Skin epidermis (tissue), 12 donors: ENCODE measurements around the gene CDH26.
A peak's percentile ranks its signal among the peaks of the same experiment; 100 is the strongest.

Source experiments
- H3K27ac ChIP-seq, 21 experiments: fragments of 200-600 bp; sonication (generic) in 11 of 21; one replicate each; pipeline ENCODE4 v1.5.0; 2020; ENCODE audit warnings: mild to moderate bottlenecking in 3 of 21, inconsistent platforms in 2 of 21, moderate library complexity in 2 of 21
- H3K4me3 ChIP-seq, 7 experiments: fragments of 200-600 bp; sonication (generic) in 2 of 7; one replicate each; pipeline ENCODE4 v1.5.0; 2020; ENCODE audit warnings: inconsistent platforms in 2 of 7, mild to moderate bottlenecking in 2 of 7, moderate library complexity in 1 of 7

Gene CDH26

DNA sequence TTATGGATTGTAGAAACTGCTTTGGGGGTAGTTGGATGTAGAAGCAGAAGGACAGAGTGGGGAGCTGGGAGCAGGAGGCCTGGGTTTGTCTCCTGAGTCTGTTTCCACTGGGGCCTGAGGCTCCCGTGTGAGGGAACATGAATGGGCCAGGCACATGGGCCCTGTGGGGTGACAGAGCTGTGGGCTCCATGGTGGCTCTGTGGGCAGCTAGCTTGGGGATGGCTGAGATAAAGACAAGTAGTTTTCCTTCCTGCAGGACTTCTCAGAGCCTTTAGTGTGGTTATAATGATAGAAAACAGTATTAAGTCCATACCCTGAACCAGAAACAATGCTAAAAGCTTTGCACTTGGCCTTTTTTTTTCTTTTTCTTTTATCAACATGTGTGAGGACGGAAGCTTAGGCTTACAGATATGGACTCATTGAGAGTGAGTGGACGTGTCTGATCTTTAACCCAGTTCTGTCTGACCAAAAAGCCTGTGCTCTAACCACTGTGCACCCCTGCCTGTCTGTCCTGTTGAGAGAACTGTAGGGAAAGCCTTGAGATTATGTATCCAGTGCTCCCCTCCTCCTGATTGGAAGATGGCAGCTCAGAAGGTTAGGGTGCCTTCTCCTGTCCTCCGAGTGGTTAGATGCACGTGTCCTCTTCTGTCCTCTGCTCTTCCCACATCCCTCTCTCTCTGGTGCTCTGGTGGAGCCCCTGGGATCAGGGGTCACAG, 98.3 kb downstream of the CDH26 start:
- peak overlapping the region in 5 of 7 experiments; percentile 7 to 17 (median 15) for H3K4me3 ChIP-seq
- H3K27ac ChIP-seq = peak overlapping the region in 14 of 21 experiments; percentile 2 to 81 (median 36)

DNA sequence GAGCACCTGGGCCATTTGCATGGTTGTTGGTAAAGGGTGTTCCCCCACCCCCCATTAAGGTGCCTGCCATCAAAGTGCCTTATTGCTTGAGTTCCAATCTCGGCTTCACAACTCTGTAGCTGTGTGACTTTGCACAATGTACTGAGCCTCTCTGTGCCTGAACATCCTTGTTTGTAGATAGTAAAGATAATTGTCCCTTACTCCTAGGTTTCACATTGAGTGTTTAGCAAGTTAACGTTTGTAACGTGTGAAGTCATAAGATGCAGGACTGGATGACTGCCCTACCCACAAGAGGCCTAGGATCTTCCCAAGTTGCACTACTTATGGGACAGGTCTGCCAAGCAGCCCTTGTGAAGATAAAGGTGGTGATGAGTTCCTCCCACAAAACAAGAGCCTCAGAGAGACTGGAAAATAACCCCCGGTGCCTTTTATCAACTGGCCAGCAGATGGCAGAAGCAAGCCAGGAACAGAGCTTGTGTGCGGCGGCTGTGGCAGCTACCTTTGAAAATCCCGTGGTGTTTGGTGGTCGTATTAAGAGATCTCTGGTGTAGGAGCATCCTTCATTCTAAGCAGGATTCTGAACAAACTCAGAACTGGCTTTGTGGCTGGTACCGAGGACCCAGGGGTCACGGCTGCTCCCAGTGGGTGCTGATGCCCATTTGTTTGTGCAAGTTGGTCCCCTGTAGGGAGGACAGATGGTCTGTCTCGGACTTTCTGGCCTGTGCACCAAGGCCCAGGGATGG, 99.1 kb downstream of the CDH26 start:
- peak overlapping the region in 8 of 21 experiments; percentile 20 to 81 (median 55) for H3K27ac ChIP-seq
- peak overlapping the region in 1 of 7 experiments; percentile 15 for H3K4me3 ChIP-seq

DNA sequence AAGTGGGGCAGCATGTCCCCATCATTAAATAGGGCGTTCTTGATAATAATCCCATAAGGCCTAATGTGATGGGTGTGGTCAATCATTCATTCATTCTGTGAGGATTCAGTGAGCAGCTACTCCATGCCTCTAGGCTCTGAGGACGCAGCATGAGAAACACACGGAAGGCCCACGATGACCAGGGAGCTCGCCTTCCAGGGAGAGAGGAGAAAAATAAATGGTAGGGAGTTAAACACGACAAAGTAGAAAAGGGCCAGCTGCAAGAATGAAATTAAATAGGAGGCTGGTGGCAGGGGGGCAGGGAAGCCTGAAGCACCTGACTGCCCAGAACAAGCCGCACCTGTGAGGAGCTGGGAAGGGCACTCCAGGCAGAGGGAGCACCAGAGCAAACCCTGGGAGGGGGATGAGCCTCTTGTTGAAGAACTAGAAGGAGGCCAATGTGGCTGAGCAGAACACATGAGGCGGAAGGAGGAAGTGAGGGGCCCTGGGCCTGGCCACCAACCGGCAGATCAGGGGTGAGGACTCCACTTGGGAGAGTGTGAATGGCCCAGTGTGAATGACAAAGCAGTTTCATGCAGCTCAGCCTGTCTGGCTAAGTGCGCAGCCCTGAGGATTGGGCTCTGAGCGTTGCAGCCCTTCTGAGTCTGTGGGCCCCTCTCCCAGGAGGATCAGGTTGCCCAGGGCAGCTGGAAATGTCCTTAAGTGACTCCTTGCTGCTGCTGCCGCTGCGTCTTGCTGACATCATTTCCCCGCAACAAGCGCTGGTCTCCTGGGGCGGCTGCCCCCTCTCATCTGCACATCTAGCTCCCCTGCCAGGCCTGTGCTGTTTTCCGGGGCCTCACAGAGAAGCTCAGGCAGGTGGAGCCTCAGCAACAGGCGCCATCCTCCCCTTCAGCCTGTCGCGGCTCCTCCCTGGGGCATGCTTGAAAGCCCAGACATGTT, 99.9 kb downstream of the CDH26 start:
- no peak overlapping the region for H3K4me3 ChIP-seq
- peak overlapping the region in 15 of 21 experiments; percentile 3 to 76 (median 38) for H3K27ac ChIP-seq

DNA sequence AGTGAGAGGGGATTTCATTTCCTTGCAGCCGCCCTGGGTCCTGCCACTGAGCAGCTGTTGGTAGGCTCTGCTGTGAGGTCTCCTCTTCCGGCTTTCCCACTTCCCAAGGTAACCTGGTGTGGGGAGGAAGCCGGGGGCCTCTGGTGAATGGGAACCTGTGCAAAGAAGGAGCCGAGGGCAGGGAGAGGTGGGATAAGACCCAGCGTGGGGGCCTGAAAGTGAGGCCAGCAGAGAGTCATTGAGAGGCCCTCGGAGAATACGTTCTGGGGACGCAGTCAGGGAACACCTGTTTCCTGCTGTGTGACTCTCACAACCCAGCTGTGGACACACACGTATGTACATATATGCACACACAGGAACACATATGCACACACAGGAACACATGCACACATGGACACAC, 100.7 kb downstream of the CDH26 start:
- H3K4me3 ChIP-seq = no peak overlapping the region
- peak overlapping the region in 13 of 21 experiments; percentile 3 to 76 (median 38) for H3K27ac ChIP-seq

DNA sequence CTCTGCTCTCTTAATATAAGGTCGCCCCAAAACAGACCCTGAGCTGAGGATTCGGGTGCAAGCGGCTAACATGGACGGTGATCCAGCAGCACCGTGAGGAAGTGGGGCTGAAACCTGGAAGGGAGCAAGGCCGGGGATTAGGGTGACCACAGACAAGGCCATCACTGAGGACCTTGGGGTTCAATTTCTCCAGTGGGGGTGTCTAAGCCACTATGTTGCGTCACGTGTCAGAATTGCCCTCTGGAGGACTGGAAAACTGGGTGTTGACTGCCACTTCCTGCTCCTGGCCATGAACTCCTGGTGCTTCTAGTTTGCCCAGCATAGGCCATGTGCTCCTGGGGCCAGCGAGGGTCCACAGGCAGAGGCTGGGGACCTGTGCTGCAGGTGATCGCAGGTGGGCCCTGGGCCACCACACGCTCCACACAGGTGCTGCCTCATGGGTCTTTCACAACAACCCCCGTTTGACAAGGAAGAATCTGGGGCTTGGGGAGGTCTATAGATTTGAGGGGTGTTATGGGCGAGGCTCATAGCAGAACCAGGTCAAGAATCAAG, 101.9 kb downstream of the CDH26 start:
- peak overlapping the region in 1 of 21 experiments; percentile 6 for H3K27ac ChIP-seq
- no peak overlapping the region for H3K4me3 ChIP-seq

DNA sequence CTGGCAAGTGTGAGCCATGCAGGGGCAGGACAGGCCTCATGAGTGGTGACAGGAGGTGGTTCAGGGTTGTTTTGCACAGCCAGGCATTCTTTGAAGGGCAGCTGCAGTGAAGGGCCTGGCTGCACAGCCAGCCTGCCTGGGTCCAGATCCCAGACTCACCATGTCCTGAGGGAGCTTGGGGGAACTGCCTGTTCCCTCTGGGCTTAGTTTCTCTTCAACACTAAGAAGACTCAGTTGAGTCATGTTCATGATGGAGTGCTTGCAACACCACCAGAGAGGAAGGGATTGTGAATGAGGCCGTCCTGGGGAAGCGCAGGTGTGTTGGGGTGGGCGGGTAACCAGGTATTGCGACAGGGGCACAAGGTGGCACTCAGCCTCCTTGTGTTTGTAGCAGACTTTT, 102.4 kb downstream of the CDH26 start:
- peak overlapping the region in 1 of 21 experiments; percentile 6 for H3K27ac ChIP-seq
- H3K4me3 ChIP-seq = no peak overlapping the region

DNA sequence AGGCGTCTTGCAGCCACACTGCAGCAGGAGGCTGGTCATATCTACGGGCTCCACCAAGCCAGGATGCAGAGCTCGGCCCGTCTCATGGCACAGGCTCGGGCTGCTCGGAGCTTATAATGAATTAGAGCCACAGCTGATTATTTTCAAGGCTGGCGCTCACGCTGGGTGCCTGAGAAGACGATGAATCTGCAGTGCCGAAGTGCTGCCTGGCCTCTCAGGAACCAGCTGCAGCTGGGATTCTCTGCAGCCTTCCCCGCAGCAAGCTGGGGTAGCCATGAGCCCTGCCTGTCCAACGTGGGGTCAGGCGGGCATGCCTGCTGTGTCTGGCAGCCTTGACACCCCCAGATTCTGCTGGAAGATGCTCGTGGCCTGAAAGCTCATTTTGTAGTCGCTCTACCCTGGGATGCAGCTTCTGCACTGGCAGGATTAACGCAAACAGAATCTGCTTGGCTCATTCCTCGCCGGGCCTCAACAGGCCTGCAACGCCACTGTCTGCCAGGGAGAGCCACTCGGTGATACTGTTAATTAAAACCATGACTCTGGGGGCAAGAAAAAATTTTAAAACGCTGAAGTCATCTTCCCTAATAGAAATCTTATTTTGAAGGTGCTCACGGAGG, 104.3 kb downstream of the CDH26 start:
- H3K27ac ChIP-seq = peak overlapping the region in 10 of 21 experiments; percentile 2 to 60 (median 42)

DNA sequence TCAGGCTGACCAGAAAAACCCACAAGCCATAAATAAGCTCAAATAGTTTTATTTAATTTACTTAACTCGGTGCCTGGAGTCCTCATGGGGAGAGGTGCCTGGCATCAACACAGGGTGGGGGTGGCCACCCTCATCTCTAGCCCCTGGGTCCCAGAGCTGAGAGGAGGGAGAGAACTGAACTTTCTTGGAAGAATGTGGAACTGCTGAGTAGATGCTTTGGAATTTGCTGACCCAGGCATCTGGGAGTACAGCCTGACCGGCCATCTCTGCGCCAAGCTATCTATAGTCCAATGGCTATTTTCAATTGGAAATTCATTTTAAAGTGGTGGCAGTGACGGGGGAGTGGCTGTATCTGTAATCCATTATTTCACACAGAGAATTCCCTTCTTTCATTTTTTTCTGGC, 104.8 kb downstream of the CDH26 start:
- Histone ChIP-seq H3K4me3 (no peak overlapping the region), H3K27ac (peak overlapping the region in 8 of 21 experiments; percentile 2 to 77 (median 52))

More for the DNA sequence above, 104.3 kb downstream of the CDH26 start:
- no peak overlapping the region for H3K4me3 ChIP-seq

DNA sequence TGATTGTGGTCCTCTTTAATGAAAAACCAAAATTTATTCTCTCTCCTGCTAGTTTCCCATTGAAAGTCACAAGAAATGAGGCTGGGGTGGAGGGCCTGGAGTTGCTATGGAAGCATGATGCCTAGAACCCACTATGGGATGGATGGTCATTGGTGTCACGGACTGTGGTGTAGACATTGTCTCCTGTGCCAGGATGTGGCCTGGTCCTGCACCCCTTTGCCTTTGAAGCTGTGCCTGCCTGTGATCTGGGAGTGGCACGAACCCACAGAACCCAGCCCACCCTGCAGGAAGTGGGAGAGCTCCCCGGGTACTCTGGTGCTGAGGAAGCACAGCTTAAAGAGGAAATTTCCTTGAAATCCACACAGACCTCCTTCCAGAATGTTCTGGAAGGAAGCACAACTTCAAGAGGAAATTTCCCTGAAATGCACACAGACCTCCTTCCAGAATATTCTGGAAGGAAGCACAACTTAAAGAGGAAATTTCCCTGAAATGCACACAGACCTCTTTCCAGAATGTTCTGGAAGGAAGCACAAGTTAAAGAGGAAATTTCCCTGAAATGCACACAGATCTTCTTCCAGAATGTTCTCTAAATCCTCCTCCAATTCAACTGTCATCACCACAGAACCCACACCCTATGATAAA, 105.6 kb downstream of the CDH26 start:
- Histone ChIP-seq H3K4me3 (no peak overlapping the region), H3K27ac (peak overlapping the region in 9 of 21 experiments; percentile 13 to 77 (median 48))
